Gastrocnemius medialis (tissue), 4 donors: ENCODE measurements around the gene MCF2L. TPM values are rescaled to one million over a fixed set of nuclear protein-coding genes. Genes with fewer than 3 reads are reported as not detected.

Experiments used
- ATAC-seq, 2 donors: fragments of 150-250 bp; one replicate each; pipeline ENCODE4 v1.9.1; 2016
- DNase-seq, 2 donors: peaks; one replicate each; pipeline ENCODE4 v3.0.0-alpha.2; 2019
- H3K27ac ChIP-seq, 4 donors: fragments of 200-600 bp; sonication (generic); 1 replicate in 1 of 4; 2 replicates in 3 of 4; pipeline ENCODE4 v1.5.1; 2016 to 2018; ENCODE audit warnings: mild to moderate bottlenecking in 2 of 4, moderate library complexity in 1 of 4
- H3K27me3 ChIP-seq, 3 donors: fragments of 200-600 bp; sonication (generic) in 2 of 3; 1 replicate in 1 of 3; 2 replicates in 2 of 3; pipeline versions ENCODE4 v1.5.1 to v1.6.0; 2016 to 2019; ENCODE audit warnings: mild to moderate bottlenecking in 1 of 3, moderate library complexity in 1 of 3
- H3K36me3 ChIP-seq, 2 donors: fragments of 200-600 bp; sonication (generic) in 1 of 2; one replicate each; pipeline ENCODE4 v1.5.1; 2017 to 2018
- H3K4me1 ChIP-seq, 2 donors: fragments of 200-600 bp; sonication (generic) in 1 of 2; one replicate each; pipeline ENCODE4 v1.5.1; 2016 to 2017; ENCODE audit warnings: mild to moderate bottlenecking in 2 of 2
- H3K4me3 ChIP-seq, 4 donors: fragments of 200-600 bp; sonication (generic) in 3 of 4; 1 replicate in 1 of 4; 2 replicates in 3 of 4; pipeline ENCODE4 v1.5.1; 2016 to 2019; ENCODE audit warnings: mild to moderate bottlenecking in 2 of 4
- H3K9me3 ChIP-seq, 3 donors: fragments of 200-600 bp; sonication (generic) in 2 of 3; 1 replicate in 1 of 3; 2 replicates in 2 of 3; pipeline ENCODE4 v1.5.1; 2016 to 2019
- POLR2A ChIP-seq, 2 donors: fragments of 450-650 bp; IDR thresholded peaks; one replicate each; pipeline ENCODE4 v1.6.1; 2017; ENCODE audit warnings: antibody characterized with exemption in 2 of 2, mild to moderate bottlenecking in 2 of 2, moderate library complexity in 2 of 2
- in situ Hi-C, 4 donors: fragments of 200-750 bp; cut with MboI; loops; one replicate each; pipeline versions ENCODE4 v1.15.0 to v1.8.0; 2017; ENCODE audit warnings: low sequenced_read_pairs in 4 of 4
- intact Hi-C: fragments of 100-400 bp; cut with DNase I; formaldehyde crosslinking; loops from one replicate; pipeline ENCODE4 v1.15.1; 2023; ENCODE audit warnings: low total_unique reads
- total RNA-seq, 4 donors: library from RNA; depleted of rRNA; stranded (reverse); fragments of >200 nt; gene quantifications; one replicate each; pipeline versions ENCODE4 v1.1.0 to v1.2.3, GENCODE V29; 2016
- TF ChIP-seq, protein P1 (sequence below), 5 experiments: fragments of 450-650 bp in 3 of 5; fragments of 200-600 bp in 2 of 5; sonication (generic) in 2 of 5; IDR thresholded peaks in 4 of 5; conservative IDR thresholded peaks in 1 of 5; 1 replicate in 4 of 5; 2 replicates in 1 of 5; pipeline ENCODE4 v1.5.1; 2016 to 2019; ENCODE audit warnings: antibody characterized with exemption in 5 of 5, mild to moderate bottlenecking in 3 of 5, moderate library complexity in 3 of 5

The MCF2L gene
- total RNA-seq, 4 donors from 2014 or later: 16.1 to 21.2 (median 19.4) TPM

GRCh38 chr13:112962396-112962795 lies 6.6 kb upstream of the MCF2L start:
- Histone ChIP-seq H3K27me3 (peaks cover 0 to 12% (median 7%) of the 10 kb centered on the region in 3 donors), H3K9me3 (no peaks in the 10 kb centered on the region), H3K27ac (no peak overlapping the region), H3K36me3 (no peaks in the 10 kb centered on the region), H3K4me1 (peaks cover 0 to 11% of the 10 kb centered on the region in 2 donors), H3K4me3 (no peak overlapping the region)
- TF ChIP-seq, protein P1, sequence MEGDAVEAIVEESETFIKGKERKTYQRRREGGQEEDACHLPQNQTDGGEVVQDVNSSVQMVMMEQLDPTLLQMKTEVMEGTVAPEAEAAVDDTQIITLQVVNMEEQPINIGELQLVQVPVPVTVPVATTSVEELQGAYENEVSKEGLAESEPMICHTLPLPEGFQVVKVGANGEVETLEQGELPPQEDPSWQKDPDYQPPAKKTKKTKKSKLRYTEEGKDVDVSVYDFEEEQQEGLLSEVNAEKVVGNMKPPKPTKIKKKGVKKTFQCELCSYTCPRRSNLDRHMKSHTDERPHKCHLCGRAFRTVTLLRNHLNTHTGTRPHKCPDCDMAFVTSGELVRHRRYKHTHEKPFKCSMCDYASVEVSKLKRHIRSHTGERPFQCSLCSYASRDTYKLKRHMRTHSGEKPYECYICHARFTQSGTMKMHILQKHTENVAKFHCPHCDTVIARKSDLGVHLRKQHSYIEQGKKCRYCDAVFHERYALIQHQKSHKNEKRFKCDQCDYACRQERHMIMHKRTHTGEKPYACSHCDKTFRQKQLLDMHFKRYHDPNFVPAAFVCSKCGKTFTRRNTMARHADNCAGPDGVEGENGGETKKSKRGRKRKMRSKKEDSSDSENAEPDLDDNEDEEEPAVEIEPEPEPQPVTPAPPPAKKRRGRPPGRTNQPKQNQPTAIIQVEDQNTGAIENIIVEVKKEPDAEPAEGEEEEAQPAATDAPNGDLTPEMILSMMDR (IDR thresholded peaks at IDR 0.05 in 4 of 5, conservative IDR thresholded peaks at IDR 0.05 in 1 of 5): no peak
- TF ChIP-seq POLR2A (IDR thresholded peaks at IDR 0.05): no peak
- DNase-seq (peak in 1 of 2 donors; percentile 4), ATAC-seq (no peak)
- intact Hi-C loops: no loop called here
- in situ Hi-C loops: no loop called here

DNA sequence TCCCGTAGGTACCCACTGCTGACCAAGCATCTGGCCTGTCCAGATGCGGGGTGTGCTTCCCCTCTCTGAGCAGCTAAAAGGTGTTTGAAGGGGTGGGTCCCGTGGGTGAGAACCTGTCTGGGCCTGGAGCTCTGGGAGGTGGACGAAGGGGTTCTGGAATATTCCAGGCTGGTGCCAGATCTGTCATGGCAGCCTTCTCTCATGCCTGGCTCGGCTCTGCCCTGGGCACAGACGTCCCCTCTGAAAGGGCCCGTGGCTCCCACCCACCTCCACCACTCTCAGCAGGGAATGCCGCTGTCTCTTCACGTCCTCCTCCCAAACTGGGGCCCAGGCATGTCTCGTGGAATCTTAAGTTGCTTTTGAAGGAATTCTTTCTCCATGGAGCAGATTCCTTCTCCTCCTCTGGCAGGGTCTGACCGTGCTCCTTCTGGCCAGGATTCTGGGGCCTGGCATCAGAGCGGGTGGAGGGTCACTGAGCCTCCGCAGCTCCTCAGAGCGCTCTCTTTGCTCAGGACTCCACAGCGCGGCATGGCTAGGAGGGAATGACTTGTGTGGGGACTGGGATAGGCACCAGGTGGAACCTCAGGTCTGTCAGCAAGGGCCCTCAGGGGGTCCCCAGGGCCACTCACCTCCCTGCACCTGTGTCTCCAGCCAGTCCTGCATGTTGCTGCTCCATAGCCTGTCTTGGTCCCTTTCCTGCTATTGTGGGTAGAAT lies 5.9 kb upstream of the MCF2L start:
- Histone ChIP-seq H3K36me3 (no peaks in the 10 kb centered on the region), H3K9me3 (no peaks in the 10 kb centered on the region), H3K4me3 (no peak overlapping the region), H3K27me3 (peaks cover 2 to 18% (median 8%) of the 10 kb centered on the region in 3 donors), H3K4me1 (peaks cover 0 to 9% of the 10 kb centered on the region in 2 donors), H3K27ac (no peak overlapping the region)
- peak in 1 of 2 donors; percentile 4 for DNase-seq
- TF ChIP-seq, protein P1 (IDR thresholded peaks at IDR 0.05 in 4 of 5, conservative IDR thresholded peaks at IDR 0.05 in 1 of 5): no peak
- no peak for TF ChIP-seq POLR2A (IDR thresholded peaks at IDR 0.05)
- in situ Hi-C loops (no loop called here), intact Hi-C loops (no loop called here)
- ATAC-seq: no peak

DNA sequence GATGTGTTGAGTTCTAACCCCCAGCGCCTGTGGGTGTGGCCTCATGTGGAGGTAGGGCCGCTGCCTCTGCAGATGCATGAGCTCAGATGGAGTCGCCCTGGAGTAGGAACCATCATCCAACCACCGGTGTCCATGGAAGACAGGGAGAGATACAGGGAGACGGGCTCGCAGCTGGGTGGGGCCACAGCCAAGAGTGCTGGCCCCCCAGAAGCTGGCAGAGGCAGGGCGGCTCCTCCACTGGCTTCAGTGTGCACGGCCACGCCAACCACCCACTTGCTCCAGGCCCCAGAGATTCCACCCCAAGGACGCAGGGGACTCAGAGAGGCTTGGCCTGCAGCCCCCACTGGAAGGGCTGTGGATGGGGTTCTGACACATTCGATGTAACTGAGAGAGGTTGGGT lies 5.4 kb upstream of the MCF2L start:
- no peak overlapping the region for H3K27ac ChIP-seq

DNA sequence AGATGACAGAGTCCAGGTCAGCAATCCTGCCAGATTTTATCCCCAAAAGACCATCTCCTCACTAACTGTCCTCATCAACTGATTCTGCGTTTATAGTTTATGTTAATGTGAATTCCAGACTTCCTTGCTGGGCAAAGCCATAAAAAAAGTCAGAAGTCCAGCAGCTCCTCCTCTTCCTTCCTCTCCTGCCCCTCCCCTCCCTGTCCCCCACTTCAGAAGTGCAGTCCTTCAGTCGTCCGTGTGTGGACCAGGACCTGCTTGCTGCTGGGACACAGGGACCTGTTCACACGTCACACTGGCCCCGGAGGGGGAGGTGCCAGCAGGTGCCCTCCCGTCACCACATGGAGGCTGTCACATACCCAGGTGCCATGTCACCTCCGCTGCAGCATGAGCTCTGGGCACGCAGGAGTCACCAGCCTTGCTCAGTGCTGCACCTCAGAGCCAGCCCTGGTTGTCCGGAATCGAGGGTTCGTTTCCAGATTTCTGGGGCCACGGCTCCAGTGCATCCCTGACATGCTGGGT lies 4.0 kb upstream of the MCF2L start:
- ATAC-seq (peak; percentile 49 to 67), DNase-seq (peak in 1 of 2 donors; percentile 12)
- Histone ChIP-seq H3K27me3 (peaks cover 20 to 37% (median 23%) of the 10 kb centered on the region in 3 donors), H3K4me1 (peaks cover 4 to 8% of the 10 kb centered on the region in 2 donors), H3K27ac (peak overlapping the region; percentile 26 to 76 (median 69)), H3K4me3 (peak overlapping the region in 1 of 4 donors; percentile 8), H3K36me3 (no peaks in the 10 kb centered on the region), H3K9me3 (no peaks in the 10 kb centered on the region)
- intact Hi-C loops: no loop called here
- in situ Hi-C loops: no loop called here
- TF ChIP-seq POLR2A (IDR thresholded peaks at IDR 0.05): peak; percentile 28 to 61
- TF ChIP-seq, protein P1 (IDR thresholded peaks at IDR 0.05 in 4 of 5, conservative IDR thresholded peaks at IDR 0.05 in 1 of 5): no peak

More for the DNA sequence above, 5.4 kb upstream of the MCF2L start:
- DNase-seq (no peak), ATAC-seq (no peak)
- intact Hi-C loops (no loop called here), in situ Hi-C loops (no loop called here)
- Histone ChIP-seq H3K9me3 (no peaks in the 10 kb centered on the region), H3K4me3 (no peak overlapping the region), H3K27me3 (peaks cover 8 to 24% (median 14%) of the 10 kb centered on the region in 3 donors), H3K36me3 (no peaks in the 10 kb centered on the region), H3K4me1 (peaks cover 3 to 8% of the 10 kb centered on the region in 2 donors)
- TF ChIP-seq, protein P1 (IDR thresholded peaks at IDR 0.05 in 4 of 5, conservative IDR thresholded peaks at IDR 0.05 in 1 of 5): no peak
- TF ChIP-seq POLR2A (IDR thresholded peaks at IDR 0.05): no peak
